Dermis lymphatic vessel endothelial cell (primary cell): ENCODE results near the gene PNP. TPM values are rescaled to one million over a fixed set of nuclear protein-coding genes. Genes with fewer than 3 reads are reported as not detected.

Source experiments
- total RNA-seq: library from RNA; depleted of rRNA; stranded (reverse); fragments of >200 nt; gene quantifications from 2 replicates; pipeline ENCODE4 v1.2.1, GENCODE V29; 2014

Gene PNP
- 161 and 229 TPM in 2 replicates for total RNA-seq

GRCh38 chr14:20469242-20469889, at the start of gene PNP:
PNP (plus strand) TSS chr14:20469406; CDS start chr14:20469525, 119 bp downstream.

GRCh38 chr14:20435582-20436362, 33.4 kb upstream of the PNP start, which contains the start of gene KLHL33:
KLHL33 (minus strand) TSS chr14:20436166; CDS start chr14:20435811, 355 bp downstream.

GRCh38 chr14:20454516-20455354, 14.5 kb upstream of the PNP start, which contains the start of the genes APEX1 and OSGEP:
APEX1 (plus strand) TSS chr14:20455226; CDS start chr14:20455646, 420 bp downstream.
OSGEP (minus strand) TSS chr14:20454812; CDS start chr14:20454683, 129 bp downstream.

GRCh38 chr14:20461225-20462141, 7.7 kb upstream of the PNP start, which contains the start of gene PIP4P1:
PIP4P1 (minus strand) TSS chr14:20461434; CDS start chr14:20461325, 109 bp downstream.

Other genes with a start within 250 kb of the PNP start
- gene OR11H6, start 245.7 kb upstream of the PNP start, total RNA-seq: not detected in 2 replicates
- gene OR11H7, start 240.4 kb upstream of the PNP start, total RNA-seq: not detected in 2 replicates
- gene OR11H4, start 230.1 kb upstream of the PNP start, total RNA-seq: not detected in 2 replicates
- gene TTC5, start 163.5 kb upstream of the PNP start, total RNA-seq: 21.5 and 25.5 TPM in 2 replicates
- 37.2 and 63.2 TPM in 2 replicates for gene CCNB1IP1, start 136.1 kb upstream of the PNP start, total RNA-seq
- gene PARP2, start 125.8 kb upstream of the PNP start, total RNA-seq: 3.9 and 4.3 TPM in 2 replicates
- 25.2 and 33.3 TPM in 2 replicates for gene TEP1, start 55.9 kb upstream of the PNP start, total RNA-seq
- gene KLHL33, start 33.2 kb upstream of the PNP start, total RNA-seq: 0.09 and 0.11 TPM in 2 replicates
- 50.4 and 53.9 TPM in 2 replicates for gene OSGEP, start 14.6 kb upstream of the PNP start, total RNA-seq
- 56.7 and 76.1 TPM in 2 replicates for gene APEX1, start 14.2 kb upstream of the PNP start, total RNA-seq
- 18.3 and 33.3 TPM in 2 replicates for gene PIP4P1, start 8.0 kb upstream of the PNP start, total RNA-seq
- gene RNASE10, start 36.1 kb downstream of the PNP start, total RNA-seq: under 0.01 TPM in 1 of 2 replicates, not detected in the other
- gene RNASE9, start 91.6 kb downstream of the PNP start, total RNA-seq: not detected in 2 replicates
- not detected in 2 replicates for gene RNASE11, start 118.6 kb downstream of the PNP start, total RNA-seq
- gene RNASE12, start 122.0 kb downstream of the PNP start, total RNA-seq: not detected in 2 replicates
- gene OR6S1, start 172.3 kb downstream of the PNP start, total RNA-seq: not detected in 2 replicates
- gene RNASE4, start 215.2 kb downstream of the PNP start, total RNA-seq: 12.8 and 19.3 TPM in 2 replicates
- gene ANG, start 219.4 kb downstream of the PNP start, total RNA-seq: 3.0 and 6.2 TPM in 2 replicates